GM23338 (cell line): Measurements from ENCODE around the gene METRNL. TPM values are rescaled to one million over a fixed set of nuclear protein-coding genes. Genes with fewer than 3 reads are reported as not detected.

Experiments used
- ATAC-seq: fragments of 200-7000 bp; cut with Tn5 transposase; 3 replicates; pipeline ENCODE4 v1.9.1; 2020
- DNase-seq: peaks from one replicate; pipeline ENCODE4 v3.0.0-alpha.2; 2015; ENCODE audit warnings: low spot score
- H2AFZ ChIP-seq: fragments of 200-600 bp; sonication (generic); 2 replicates; pipeline ENCODE4 v1.8.0; 2016; ENCODE audit warnings: antibody characterized with exemption, mild to moderate bottlenecking, moderate library complexity
- H3F3A ChIP-seq: fragments of 200-600 bp; sonication (generic); replicated peaks from 2 replicates; pipeline ENCODE4 v1.8.0; 2017; ENCODE audit warnings: antibody characterized with exemption, mixed run types, low read depth
- H3K27ac ChIP-seq: fragments of 200-600 bp; sonication (generic); 2 replicates; pipeline ENCODE4 v1.6.1; 2016; ENCODE audit warnings: low read depth
- H3K27me3 ChIP-seq: fragments of 200-600 bp; sonication (generic); 2 replicates; pipeline ENCODE4 v1.8.0; 2016; ENCODE audit warnings: mild to moderate bottlenecking, mixed run types, moderate library complexity; ENCODE audit not compliant: insufficient read depth
- H3K36me3 ChIP-seq: fragments of 200-600 bp; sonication (generic); 2 replicates; pipeline ENCODE4 v1.8.0; 2016; ENCODE audit warnings: mild to moderate bottlenecking; ENCODE audit not compliant: insufficient read depth
- H3K4me1 ChIP-seq: fragments of 200-600 bp; sonication (generic); 2 replicates; pipeline ENCODE4 v1.8.0; 2016; ENCODE audit warnings: mild to moderate bottlenecking, moderate library complexity; ENCODE audit not compliant: insufficient read depth
- H3K4me2 ChIP-seq: fragments of 200-600 bp; sonication (generic); 2 replicates; pipeline ENCODE4 v1.7.1; 2017; ENCODE audit warnings: mixed run types
- H3K4me3 ChIP-seq: fragments of 200-600 bp; sonication (generic); 2 replicates; pipeline ENCODE4 v1.6.1; 2016; ENCODE audit warnings: mixed run types
- H3K79me2 ChIP-seq: fragments of 200-600 bp; sonication (generic); replicated peaks from 2 replicates; pipeline ENCODE4 v1.8.0; 2017; ENCODE audit warnings: mild to moderate bottlenecking; ENCODE audit not compliant: insufficient read depth
- H3K9me2 ChIP-seq: fragments of 200-600 bp; sonication (generic); 2 replicates; pipeline ENCODE4 v1.8.0; 2017; ENCODE audit not compliant: insufficient read depth
- H4K20me1 ChIP-seq: fragments of 200-600 bp; sonication (generic); replicated peaks from 2 replicates; pipeline ENCODE4 v1.8.0; 2017; ENCODE audit warnings: mild to moderate bottlenecking; ENCODE audit not compliant: insufficient read depth
- H3K27ac Mint-ChIP-seq: 2 replicates; pipeline ENCODE4 v1.8.0; 2020; ENCODE audit warnings: inconsistent platforms, mild to moderate bottlenecking, moderate library complexity, mixed read lengths
- H3K27me3 Mint-ChIP-seq: 3 replicates; pipeline ENCODE4 v1.8.0; 2022; ENCODE audit warnings: low read depth, mild to moderate bottlenecking, moderate library complexity, mixed read lengths, inconsistent platforms; ENCODE audit not compliant: insufficient read depth, poor library complexity
- H3K36me3 Mint-ChIP-seq: 3 replicates; pipeline ENCODE4 v1.8.0; 2021; ENCODE audit warnings: low read depth, mild to moderate bottlenecking, inconsistent platforms, moderate library complexity, mixed read lengths
- H3K4me1 Mint-ChIP-seq: 3 replicates; pipeline ENCODE4 v1.8.0; 2020; ENCODE audit warnings: mild to moderate bottlenecking, inconsistent platforms, mixed read lengths
- H3K4me3 Mint-ChIP-seq: 3 replicates; pipeline ENCODE4 v1.8.0; 2021; ENCODE audit warnings: moderate library complexity, mild to moderate bottlenecking, inconsistent platforms, mixed read lengths
- H3K9me3 Mint-ChIP-seq: 3 replicates; pipeline ENCODE4 v1.8.0; 2020; ENCODE audit warnings: moderate library complexity, mild to moderate bottlenecking, inconsistent platforms, mixed read lengths
- CREB1 ChIP-seq: fragments of 250-450 bp; sonication (Bioruptor Pico); IDR thresholded peaks from 2 replicates; pipeline ENCODE4 v1.5.0; 2020; ENCODE audit warnings: low read depth, mild to moderate bottlenecking, moderate library complexity
- CTCF ChIP-seq, 2 experiments: fragments of 200-600 bp in 1 of 2; sonication (generic) in 1 of 2; conservative IDR thresholded peaks; 2 replicates each; pipeline versions ENCODE4 v1.5.1 to v1.6.1; 2016 to 2017; ENCODE audit warnings: antibody characterized with exemption in 2 of 2, low read depth in 2 of 2, mild to moderate bottlenecking in 2 of 2, moderate library complexity in 1 of 2
- ETS1 ChIP-seq: IDR thresholded peaks from 2 replicates; pipeline ENCODE4 v1.6.1; 2016; ENCODE audit warnings: antibody characterized with exemption
- EZH2 ChIP-seq: fragments of 200-600 bp; sonication (generic); IDR thresholded peaks from one replicate; pipeline ENCODE4 v1.8.0; 2017; ENCODE audit warnings: antibody characterized with exemption, mild to moderate bottlenecking, low read depth; ENCODE audit not compliant: unreplicated experiment
- EZH2phosphoT487 ChIP-seq: fragments of 200-600 bp; sonication (generic); IDR thresholded peaks from one replicate; pipeline ENCODE4 v1.8.1; 2018; ENCODE audit warnings: antibody characterized with exemption; ENCODE audit not compliant: unreplicated experiment
- NANOG ChIP-seq: IDR thresholded peaks from 2 replicates; pipeline ENCODE4 v1.6.1; 2016; ENCODE audit warnings: antibody characterized with exemption, borderline replicate concordance
- ZNF114 ChIP-seq: fragments of 250-450 bp; sonication (Bioruptor Pico); IDR thresholded peaks from 2 replicates; pipeline ENCODE4 v1.5.0; 2020; ENCODE audit warnings: mild to moderate bottlenecking, moderate library complexity
- ZNF331 ChIP-seq: fragments of 250-450 bp; sonication (Bioruptor Pico); IDR thresholded peaks from 2 replicates; pipeline ENCODE4 v1.5.0; 2020; ENCODE audit warnings: low read depth, mild to moderate bottlenecking, moderate library complexity
- ZNF462 ChIP-seq: fragments of 250-450 bp; sonication (Bioruptor Pico); IDR thresholded peaks from 2 replicates; pipeline ENCODE4 v1.5.0; 2020; ENCODE audit warnings: mild to moderate bottlenecking, moderate library complexity
- polyA plus RNA-seq: library from polyadenylated mRNA; unstranded; fragments of >200 nt; fragmentation: Nextera tagmentation; extraction: Ambion mirVana; gene quantifications from 2 replicates; pipeline ENCODE4 v1.2.1, GENCODE V29; 2016
- total RNA-seq: library from RNA; depleted of rRNA; stranded (reverse); fragments of >200 nt; shearing (Covaris generic); gene quantifications from 2 replicates; pipeline ENCODE4 v1.2.3, GENCODE V29; 2014

METRNL gene
- total and polyA plus RNA-seq, 2 experiments from 2014 or later = 12.2 to 20.2 TPM

- DNase-seq (no peak), ATAC-seq (no peak)
- H4K20me1 ChIP-seq = no peaks in the 10 kb centered on the region
- H2AFZ ChIP-seq = no peak overlapping the region
- H3K4me1 Mint-ChIP-seq = peaks cover 7% of the 10 kb centered on the region; the same call in 2 of the 3 replicates
- peaks cover 60% of the 10 kb centered on the region for H3K36me3 Mint-ChIP-seq
- peaks cover 13% of the 10 kb centered on the region for H3K36me3 ChIP-seq
- H3K4me3 ChIP-seq = no peak overlapping the region
- H3K4me3 Mint-ChIP-seq = no peak overlapping the region
- no peak for TF ChIP-seq CTCF (conservative IDR thresholded peaks at IDR 0.05; ENCODE audit: low read depth in 2 of 2)
- no peak overlapping the region for H3K27ac ChIP-seq
- no peaks in the 10 kb centered on the region for H3K4me1 ChIP-seq
- H3F3A ChIP-seq = no peaks in the 10 kb centered on the region
- no peak overlapping the region for H3K4me2 ChIP-seq
- peaks cover 8% of the 10 kb centered on the region for H3K27me3 Mint-ChIP-seq
- no peaks in the 10 kb centered on the region for H3K9me2 ChIP-seq
- H3K27ac Mint-ChIP-seq = no peak overlapping the region; the same call in 1 of the 2 replicates
- H3K9me3 Mint-ChIP-seq = peaks cover 17% of the 10 kb centered on the region
- no peaks in the 10 kb centered on the region for H3K79me2 ChIP-seq
- no peaks in the 10 kb centered on the region for H3K27me3 ChIP-seq
Observed at GRCh38 chr17:83036666-83037065, 42.7 kb upstream of the METRNL start.

- no peaks in the 10 kb centered on the region for H4K20me1 ChIP-seq
- peaks cover 7% of the 10 kb centered on the region for H3K27me3 Mint-ChIP-seq
- H3K36me3 Mint-ChIP-seq = peaks cover 66% of the 10 kb centered on the region
- no peak; the same call in 2 of the 3 replicates for ATAC-seq
- H3K9me3 Mint-ChIP-seq = peaks cover 23% of the 10 kb centered on the region
- H3K4me3 ChIP-seq = no peak overlapping the region
- H3K9me2 ChIP-seq = no peaks in the 10 kb centered on the region
- H3K4me3 Mint-ChIP-seq = no peak overlapping the region
- no peak overlapping the region for H3K4me2 ChIP-seq
- H3F3A ChIP-seq = no peaks in the 10 kb centered on the region
- no peak overlapping the region for H2AFZ ChIP-seq
- no peaks in the 10 kb centered on the region for H3K79me2 ChIP-seq
- no peak overlapping the region; the same call in 1 of the 2 replicates for H3K27ac Mint-ChIP-seq
- peaks cover 20% of the 10 kb centered on the region for H3K36me3 ChIP-seq
- no peak overlapping the region for H3K27ac ChIP-seq
- H3K27me3 ChIP-seq = no peaks in the 10 kb centered on the region
- peaks cover 7% of the 10 kb centered on the region; the same call in 2 of the 3 replicates for H3K4me1 Mint-ChIP-seq
- no peaks in the 10 kb centered on the region for H3K4me1 ChIP-seq
- no peak for DNase-seq
- TF ChIP-seq EZH2 (no peak), ETS1 (no peak), ZNF462 (no peak), ZNF114 (no peak), ZNF331 (CRISPR knock-in tag) (no peak), CREB1 (CRISPR knock-in tag) (no peak), NANOG (no peak), EZH2phosphoT487 (no peak), CTCF (conservative IDR thresholded peaks at IDR 0.05; ENCODE audit: low read depth in 2 of 2) (no peak)
Observed at GRCh38 chr17:83037084-83037873, 42.1 kb upstream of the METRNL start.
